ENCODE measurements around the gene HORMAD2. TPM values are rescaled to one million over a fixed set of nuclear protein-coding genes. Genes with fewer than 3 reads are reported as not detected.

HORMAD2 gene
- total RNA-seq, 2 donors from 2014 or later = not detected

- Histone ChIP-seq H3K27me3 (replicated peaks; ENCODE audit: insufficient read depth) (no peaks in the 10 kb centered on the region), H3K36me3 (no peaks in the 10 kb centered on the region), H3K9me3 (no peaks in the 10 kb centered on the region), H3K27ac (no peak overlapping the region), H3K4me1 (ENCODE audit: control insufficient read depth in 1 of 2, low read depth in 2 of 2) (no peaks in the 10 kb centered on the region), H3K4me3 (no peak overlapping the region)
- DNase-seq (ENCODE audit: low spot score) (no peak), ATAC-seq (ENCODE audit: insufficient number of reproducible peaks, low FRiP score, low read depth) (no peak)
- TF ChIP-seq CTCF (IDR thresholded peaks at IDR 0.05) = no peak
Measured at GRCh38 chr22:30046716-30047363, 33.4 kb upstream of the HORMAD2 start.

GRCh38 chr22:30047364-30047738 lies 32.9 kb upstream of the HORMAD2 start:
- Histone ChIP-seq H3K27me3 (replicated peaks; ENCODE audit: insufficient read depth) (no peaks in the 10 kb centered on the region), H3K36me3 (no peaks in the 10 kb centered on the region), H3K4me1 (ENCODE audit: control insufficient read depth in 1 of 2, low read depth in 2 of 2) (no peaks in the 10 kb centered on the region), H3K4me3 (no peak overlapping the region), H3K9me3 (no peaks in the 10 kb centered on the region), H3K27ac (no peak overlapping the region)
- ATAC-seq (ENCODE audit: insufficient number of reproducible peaks, low FRiP score, low read depth) (no peak), DNase-seq (ENCODE audit: low spot score) (no peak)
- no peak for TF ChIP-seq CTCF (IDR thresholded peaks at IDR 0.05)

- Histone ChIP-seq H3K27ac (no peak overlapping the region), H3K36me3 (no peaks in the 10 kb centered on the region), H3K9me3 (no peaks in the 10 kb centered on the region), H3K4me1 (ENCODE audit: control insufficient read depth in 1 of 2, low read depth in 2 of 2) (no peaks in the 10 kb centered on the region), H3K27me3 (replicated peaks; ENCODE audit: insufficient read depth) (no peaks in the 10 kb centered on the region), H3K4me3 (no peak overlapping the region)
- no peak for TF ChIP-seq CTCF (IDR thresholded peaks at IDR 0.05)
- DNase-seq (ENCODE audit: low spot score) (no peak), ATAC-seq (ENCODE audit: insufficient number of reproducible peaks, low FRiP score, low read depth) (no peak)
Measured at GRCh38 chr22:30048681-30049080, 31.6 kb upstream of the HORMAD2 start.

- no peak overlapping the region for H3K4me3 ChIP-seq
- no peaks in the 10 kb centered on the region for H3K36me3 ChIP-seq
- TF ChIP-seq CTCF (IDR thresholded peaks at IDR 0.05) = no peak
- H3K4me1 ChIP-seq (ENCODE audit: control insufficient read depth in 1 of 2, low read depth in 2 of 2) = no peaks in the 10 kb centered on the region
- ATAC-seq (ENCODE audit: insufficient number of reproducible peaks, low FRiP score, low read depth) (no peak), DNase-seq (ENCODE audit: low spot score) (no peak)
- H3K9me3 ChIP-seq = peaks cover 8% of the 10 kb centered on the region
- H3K27ac ChIP-seq = no peak overlapping the region
- H3K27me3 ChIP-seq (replicated peaks; ENCODE audit: insufficient read depth) = no peaks in the 10 kb centered on the region
Measured at GRCh38 chr22:30054067-30054763, 26.0 kb upstream of the HORMAD2 start.

GRCh38 chr22:30054764-30055069 lies 25.5 kb upstream of the HORMAD2 start:
- H3K4me3 ChIP-seq = no peak overlapping the region
- H3K9me3 ChIP-seq = peaks cover 8% of the 10 kb centered on the region
- DNase-seq (ENCODE audit: low spot score) (no peak), ATAC-seq (ENCODE audit: insufficient number of reproducible peaks, low FRiP score, low read depth) (no peak)
- no peaks in the 10 kb centered on the region for H3K36me3 ChIP-seq
- no peaks in the 10 kb centered on the region for H3K4me1 ChIP-seq (ENCODE audit: control insufficient read depth in 1 of 2, low read depth in 2 of 2)
- no peaks in the 10 kb centered on the region for H3K27me3 ChIP-seq (replicated peaks; ENCODE audit: insufficient read depth)
- no peak for TF ChIP-seq CTCF (IDR thresholded peaks at IDR 0.05)
- no peak overlapping the region for H3K27ac ChIP-seq

Data from thoracic aorta (tissue), 2 donors.